ENCODE results near the gene ENPP7.

The ENPP7 gene

GRCh38 chr17:79732804-79733691, 2.3 kb downstream of the ENPP7 start:
- FAIRE-seq (no peak), DNase-seq (ENCODE audit: insufficient read length, low spot score) (no peak)
- no peak for TF ChIP-seq CTCF (IDR thresholded peaks at IDR 0.05; ENCODE audit: insufficient read depth, missing control alignments)

GRCh38 chr17:79733692-79734070, 2.9 kb downstream of the ENPP7 start:
- DNase-seq (ENCODE audit: insufficient read length, low spot score) = no peak
- FAIRE-seq = no peak
- no peak for TF ChIP-seq CTCF (IDR thresholded peaks at IDR 0.05; ENCODE audit: insufficient read depth, missing control alignments)

- DNase-seq (ENCODE audit: insufficient read length, low spot score) (no peak), FAIRE-seq (no peak)
- TF ChIP-seq CTCF (IDR thresholded peaks at IDR 0.05; ENCODE audit: insufficient read depth, missing control alignments) = no peak
These were observed 4.4 kb downstream of the ENPP7 start for GRCh38 chr17:79735096-79735495.

- no peak for FAIRE-seq
- no peak for TF ChIP-seq CTCF (IDR thresholded peaks at IDR 0.05; ENCODE audit: insufficient read depth, missing control alignments)
- DNase-seq (ENCODE audit: insufficient read length, low spot score) = no peak
These were observed 6.5 kb downstream of the ENPP7 start for GRCh38 chr17:79737046-79737921.

- no peak for FAIRE-seq
- no peak for DNase-seq (ENCODE audit: insufficient read length, low spot score)
- TF ChIP-seq CTCF (IDR thresholded peaks at IDR 0.05; ENCODE audit: insufficient read depth, missing control alignments) = no peak
These were observed 7.3 kb downstream of the ENPP7 start for GRCh38 chr17:79737922-79738578.

- TF ChIP-seq CTCF (IDR thresholded peaks at IDR 0.05; ENCODE audit: insufficient read depth, missing control alignments) = no peak
- no peak for FAIRE-seq
These were observed 7.9 kb downstream of the ENPP7 start for GRCh38 chr17:79738643-79739042.

More at GRCh38 chr17:79738643-79739042, 7.9 kb downstream of the ENPP7 start:
- no peak for DNase-seq (ENCODE audit: insufficient read length, low spot score)
